A549 (cell line): ENCODE measurements around the gene SPAG17. TPM values are rescaled to one million over a fixed set of nuclear protein-coding genes. Genes with fewer than 3 reads are reported as not detected.

Experiments
- ATAC-seq, 2 experiments: fragments of 200-7000 bp in 1 of 2; fragments of >200 bp in 1 of 2; cut with Nextera tagmentation in 1 of 2; cut with Tn5 transposase in 1 of 2; 3 replicates each; pipeline versions ENCODE4 v1.8.0 to v1.9.1; 2018 to 2020; ENCODE audit warnings: mild to moderate bottlenecking in 1 of 2, moderate library complexity in 1 of 2
- CTCF ChIA-PET: fragments of 300-600 bp; sonication (Branson Sonifier 250); formaldehyde crosslinking; extraction: SDS; loops from one replicate; lab custom pipeline; 2021; ENCODE audit warnings: antibody characterized with exemption, inconsistent platforms; lab: Yijun Ruan, JAX
- POLR2A ChIA-PET: fragments of 350-600 bp; formaldehyde crosslinking; extraction: SDS; loops from one replicate; lab custom pipeline; 2021; ENCODE audit warnings: antibody characterized with exemption, inconsistent platforms; lab: Yijun Ruan, JAX
- DNase-seq, 2 experiments: peaks; one replicate each; pipeline versions ENCODE4 v3.0.0 to v3.0.0-alpha.2; 2011 to 2016; ENCODE audit warnings: low read depth in 1 of 2, low spot score in 1 of 2
- FAIRE-seq: peaks from 2 replicates; lab custom pipeline; 2011; peaks lifted over from hg19 to GRCh38; lab: Jason Lieb, UNC
- H3K27ac ChIP-seq, 2 experiments: fragments of >200 bp; sonication (Bioruptor Twin); formaldehyde crosslinking; 3 replicates each; pipeline ENCODE4 v1.5.1; 2016 to 2017
- H3K4me1 ChIP-seq: fragments of >200 bp; sonication (Bioruptor Twin); formaldehyde crosslinking; 3 replicates; pipeline ENCODE4 v1.6.1; 2016
- H3K4me2 ChIP-seq: fragments of >200 bp; sonication (Bioruptor Twin); formaldehyde crosslinking; 3 replicates; pipeline ENCODE4 v1.6.1; 2016
- H3K4me3 ChIP-seq: fragments of >200 bp; sonication (Bioruptor Twin); formaldehyde crosslinking; 3 replicates; pipeline ENCODE4 v1.5.1; 2016
- H3K9me3 ChIP-seq: fragments of >200 bp; sonication (Bioruptor Twin); formaldehyde crosslinking; 3 replicates; pipeline ENCODE4 v1.6.1; 2016
- BHLHE40 ChIP-seq: IDR thresholded peaks from 2 replicates; pipeline ENCODE4 v1.6.1; 2012; ENCODE audit warnings: low read depth, low read length, inconsistent platforms
- CBX8 ChIP-seq: fragments of 200-600 bp; sonication (generic); IDR thresholded peaks from 2 replicates; pipeline ENCODE4 v1.6.1; 2016
- CEBPB ChIP-seq, 2 experiments: fragments of >200 bp in 1 of 2; sonication (Bioruptor Twin) in 1 of 2; formaldehyde crosslinking in 1 of 2; IDR thresholded peaks; 2 replicates each; pipeline ENCODE4 v1.6.1; 2012 to 2016
- CHD4 ChIP-seq: fragments of 200-600 bp; sonication (generic); IDR thresholded peaks from 2 replicates; pipeline ENCODE4 v1.6.1; 2016; ENCODE audit warnings: antibody characterized with exemption, mild to moderate bottlenecking, borderline replicate concordance
- EHF ChIP-seq: fragments of 250-450 bp; sonication (Bioruptor Pico); IDR thresholded peaks from 2 replicates; pipeline ENCODE4 v1.5.0; 2020; ENCODE audit warnings: mild to moderate bottlenecking
- EP300 ChIP-seq, 2 experiments: fragments of >200 bp; sonication (Bioruptor Twin); formaldehyde crosslinking; IDR thresholded peaks; 2 replicates in 1 of 2; 3 replicates in 1 of 2; pipeline ENCODE4 v1.6.1; 2016 to 2017
- ESRRA ChIP-seq: fragments of 150-350 bp; IDR thresholded peaks from 2 replicates; pipeline ENCODE4 v1.6.1; 2014; ENCODE audit warnings: mild to moderate bottlenecking, low read length, borderline replicate concordance
- FOSB ChIP-seq: fragments of 250-450 bp; sonication (Bioruptor Pico); IDR thresholded peaks from 2 replicates; pipeline ENCODE4 v1.5.0; 2020; ENCODE audit warnings: mild to moderate bottlenecking, moderate library complexity
- FOSL2 ChIP-seq, 2 experiments: fragments of 450-650 bp in 1 of 2; fragments of >200 bp in 1 of 2; sonication (Bioruptor Twin) in 1 of 2; formaldehyde crosslinking; IDR thresholded peaks; 2 replicates each; pipeline versions ENCODE4 v1.5.0 to v1.6.1; 2016 to 2020; ENCODE audit warnings: mild to moderate bottlenecking in 1 of 2, moderate library complexity in 1 of 2
- HDAC2 ChIP-seq: fragments of 200-600 bp; sonication (generic); IDR thresholded peaks from 2 replicates; pipeline ENCODE4 v1.6.1; 2016
- HOXB5 ChIP-seq: fragments of 250-450 bp; sonication (Bioruptor Pico); IDR thresholded peaks from 2 replicates; pipeline ENCODE4 v1.5.0; 2020; ENCODE audit warnings: mild to moderate bottlenecking, moderate library complexity
- MAFK ChIP-seq: fragments of 450-650 bp; IDR thresholded peaks from 2 replicates; pipeline ENCODE4 v1.6.1; 2014; ENCODE audit not compliant: partially characterized antibody
- MAZ ChIP-seq: fragments of 150-350 bp; IDR thresholded peaks from 2 replicates; pipeline ENCODE4 v1.6.1; 2014; ENCODE audit warnings: antibody characterized with exemption, low read depth, low read length, borderline replicate concordance
- NPAS2 ChIP-seq: fragments of 250-450 bp; sonication (Bioruptor Pico); IDR thresholded peaks from 2 replicates; pipeline ENCODE4 v1.8.0; 2022; ENCODE audit warnings: mild to moderate bottlenecking, moderate library complexity, borderline replicate concordance
- PHF8 ChIP-seq: fragments of 200-600 bp; sonication (generic); IDR thresholded peaks from 2 replicates; pipeline ENCODE4 v1.6.1; 2016; ENCODE audit warnings: low read depth, mild to moderate bottlenecking, antibody characterized with exemption, moderate library complexity, borderline replicate concordance
- RARB ChIP-seq: fragments of 250-450 bp; sonication (Bioruptor Pico); IDR thresholded peaks from 2 replicates; pipeline ENCODE4 v1.8.0; 2021; ENCODE audit warnings: mild to moderate bottlenecking, moderate library complexity
- SREBF2 ChIP-seq: fragments of 450-650 bp; IDR thresholded peaks from 2 replicates; pipeline ENCODE4 v1.6.1; 2014; ENCODE audit warnings: mild to moderate bottlenecking, moderate library complexity
- ZC3H11A ChIP-seq: fragments of 450-650 bp; IDR thresholded peaks from 2 replicates; pipeline ENCODE4 v1.6.1; 2014; ENCODE audit warnings: antibody characterized with exemption, mild to moderate bottlenecking
- WGBS: methylation state at CpG from one replicate; pipeline ENCODE4 v1.1.6; 2017; ENCODE audit errors: missing lambda C conversion rate; 5-methylcytosine and 5-hydroxymethylcytosine counted together
- polyA plus RNA-seq, 4 experiments: library from polyadenylated mRNA; depleted of rRNA in 3 of 4; stranded (reverse); fragments of >200 nt; fragmentation: RNase III in 1 of 4; extraction: RNeasy Plus Mini Kit Qiagen cat#74134 plus additional on column Dnase treatment in 1 of 4; gene quantifications; 2 replicates in 3 of 4; 3 replicates in 1 of 4; pipeline ENCODE4 v1.2.3, GENCODE V29; 2011 to 2017
- TF ChIP-seq, protein P1 (sequence below): fragments of >200 bp; sonication (Bioruptor Twin); formaldehyde crosslinking; IDR thresholded peaks from 2 replicates; pipeline ENCODE4 v1.6.1; 2016
- TF ChIP-seq, protein P2 (sequence below): IDR thresholded peaks from 2 replicates; pipeline ENCODE4 v1.6.1; 2012
- TF ChIP-seq, protein P3 (sequence below): IDR thresholded peaks from 2 replicates; pipeline ENCODE4 v1.6.1; 2012; ENCODE audit warnings: low read depth, borderline replicate concordance

Gene SPAG17
- polyA plus RNA-seq, 2 of the 4 experiments (the other 2 are of a cell fraction): 0.13 TPM; not detected in 1

DNA sequence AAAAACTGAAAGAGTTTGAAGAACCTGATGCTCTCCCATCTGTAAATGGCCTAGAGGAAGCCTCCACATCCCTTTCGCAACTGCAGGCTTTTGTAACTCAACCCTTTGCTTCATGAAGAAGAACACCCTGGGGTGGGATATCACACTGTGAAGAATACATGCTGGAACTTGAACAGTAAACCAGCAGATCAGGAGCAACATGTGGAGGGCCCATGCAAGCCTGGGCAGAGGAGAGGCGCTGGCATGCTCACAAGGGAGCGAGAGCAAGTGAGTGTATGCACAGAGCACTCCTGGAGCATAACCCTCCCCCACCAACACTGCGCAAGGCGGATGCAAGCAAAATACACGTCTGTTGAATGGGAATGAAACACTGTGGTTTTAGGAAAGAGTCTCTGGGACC lies 24.6 kb upstream of the SPAG17 start (continued):
- TF ChIP-seq, protein P1, sequence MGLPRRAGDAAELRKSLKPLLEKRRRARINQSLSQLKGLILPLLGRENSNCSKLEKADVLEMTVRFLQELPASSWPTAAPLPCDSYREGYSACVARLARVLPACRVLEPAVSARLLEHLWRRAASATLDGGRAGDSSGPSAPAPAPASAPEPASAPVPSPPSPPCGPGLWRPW: no peak
- TF ChIP-seq SREBF2 (no peak), NPAS2 (no peak), EP300 (IDR thresholded peaks at IDR 0.05) (no peak), ZC3H11A (no peak)

DNA sequence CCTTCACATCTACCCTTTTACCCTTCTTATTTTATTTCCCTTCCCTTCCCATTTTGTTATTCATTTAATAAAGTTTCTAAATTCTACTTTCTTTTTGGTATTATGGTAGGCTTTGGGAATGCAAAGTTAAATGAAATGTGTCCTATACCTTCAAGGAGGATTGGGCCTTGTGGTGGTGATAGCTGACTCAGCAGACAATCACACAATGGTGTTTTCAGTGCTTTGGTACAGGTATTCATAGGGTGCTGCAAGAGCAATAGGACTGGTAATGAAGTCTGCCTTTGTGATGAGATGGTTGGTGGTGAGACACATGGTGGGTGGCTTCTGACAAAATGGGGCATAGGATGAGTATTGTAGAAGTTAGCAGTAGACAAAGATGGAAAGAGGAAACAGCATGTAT lies 21.9 kb upstream of the SPAG17 start:
- DNase-seq (no peak), FAIRE-seq (no peak), ATAC-seq (no peak)
- no peak overlapping the region for H3K27ac ChIP-seq
- H3K4me3 ChIP-seq: no peak overlapping the region
- no peak overlapping the region for H3K4me2 ChIP-seq
- no peaks in the 10 kb centered on the region for H3K9me3 ChIP-seq
- ChIA-PET CTCF (no interaction called here), POLR2A (no interaction called here)
- TF ChIP-seq HDAC2 (no peak), ZC3H11A (no peak), MAFK (peak; percentile 19)
- no peaks in the 10 kb centered on the region for H3K4me1 ChIP-seq

DNA sequence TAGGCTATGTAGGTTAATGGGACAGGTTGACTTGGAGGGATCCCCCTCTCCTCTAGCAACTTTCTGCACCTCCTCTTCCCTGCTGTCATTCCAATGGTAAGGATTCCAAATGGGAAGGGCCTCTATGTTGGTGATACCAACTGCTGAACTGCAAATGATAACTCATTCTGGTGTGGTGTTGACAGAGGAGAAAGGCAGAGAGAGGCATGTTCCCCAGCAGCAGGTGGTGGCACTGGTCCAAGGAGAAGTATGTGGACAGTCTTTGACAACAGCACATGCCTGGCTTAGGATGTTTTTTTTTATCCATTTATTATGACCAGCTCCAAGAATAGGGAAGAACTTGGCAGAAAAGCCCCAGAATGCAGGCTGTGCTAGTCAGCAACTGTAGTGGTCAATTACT lies 19.6 kb upstream of the SPAG17 start:
- CTCF ChIA-PET: no interaction called here
- no peak for DNase-seq
- FAIRE-seq: no peak
- POLR2A ChIA-PET: no interaction called here
- no peaks in the 10 kb centered on the region for H3K9me3 ChIP-seq
- TF ChIP-seq, protein P2, sequence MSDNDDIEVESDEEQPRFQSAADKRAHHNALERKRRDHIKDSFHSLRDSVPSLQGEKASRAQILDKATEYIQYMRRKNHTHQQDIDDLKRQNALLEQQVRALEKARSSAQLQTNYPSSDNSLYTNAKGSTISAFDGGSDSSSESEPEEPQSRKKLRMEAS: no peak
- H3K27ac ChIP-seq: no peak overlapping the region
- no peak for ATAC-seq
- no peaks in the 10 kb centered on the region for H3K4me1 ChIP-seq
- no peak overlapping the region for H3K4me3 ChIP-seq
- no peak overlapping the region for H3K4me2 ChIP-seq

DNA sequence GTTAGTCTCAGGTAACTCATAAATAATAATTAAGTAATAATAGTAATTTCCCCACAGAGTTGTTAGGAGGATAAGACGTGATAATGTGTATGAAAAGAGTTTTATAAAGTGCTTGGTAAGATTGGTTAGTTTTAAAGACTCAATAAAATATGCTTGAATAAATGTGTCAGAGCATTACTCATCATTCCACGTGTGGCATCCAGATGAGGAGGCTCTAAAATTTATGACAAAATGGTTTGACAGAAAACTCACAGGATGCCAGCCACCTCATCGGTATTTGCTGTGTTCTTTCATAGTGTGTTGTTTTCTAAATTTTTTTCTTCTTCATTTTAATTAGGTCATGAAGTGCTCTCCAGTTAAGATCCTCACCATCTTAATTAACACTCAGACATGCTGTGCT lies 19.1 kb upstream of the SPAG17 start:
- no peaks in the 10 kb centered on the region for H3K4me1 ChIP-seq
- H3K4me3 ChIP-seq: no peak overlapping the region
- WGBS: 7% methylated on average over 3 of the region's 3 CpGs
- TF ChIP-seq HDAC2 (no peak), EHF (no peak), NPAS2 (no peak), PHF8 (no peak), BHLHE40 (no peak), FOSB (CRISPR knock-in tag) (no peak), RARB (CRISPR knock-in tag) (no peak), CBX8 (no peak), CHD4 (no peak), HOXB5 (CRISPR knock-in tag) (no peak)
- TF ChIP-seq, protein P3, sequence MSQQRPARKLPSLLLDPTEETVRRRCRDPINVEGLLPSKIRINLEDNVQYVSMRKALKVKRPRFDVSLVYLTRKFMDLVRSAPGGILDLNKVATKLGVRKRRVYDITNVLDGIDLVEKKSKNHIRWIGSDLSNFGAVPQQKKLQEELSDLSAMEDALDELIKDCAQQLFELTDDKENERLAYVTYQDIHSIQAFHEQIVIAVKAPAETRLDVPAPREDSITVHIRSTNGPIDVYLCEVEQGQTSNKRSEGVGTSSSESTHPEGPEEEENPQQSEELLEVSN: no peak
- FAIRE-seq (no peak), DNase-seq (no peak), ATAC-seq (no peak)
- no peak overlapping the region for H3K4me2 ChIP-seq
- no peaks in the 10 kb centered on the region for H3K9me3 ChIP-seq
- no peak overlapping the region for H3K27ac ChIP-seq
- ChIA-PET CTCF (no interaction called here), POLR2A (no interaction called here)

DNA sequence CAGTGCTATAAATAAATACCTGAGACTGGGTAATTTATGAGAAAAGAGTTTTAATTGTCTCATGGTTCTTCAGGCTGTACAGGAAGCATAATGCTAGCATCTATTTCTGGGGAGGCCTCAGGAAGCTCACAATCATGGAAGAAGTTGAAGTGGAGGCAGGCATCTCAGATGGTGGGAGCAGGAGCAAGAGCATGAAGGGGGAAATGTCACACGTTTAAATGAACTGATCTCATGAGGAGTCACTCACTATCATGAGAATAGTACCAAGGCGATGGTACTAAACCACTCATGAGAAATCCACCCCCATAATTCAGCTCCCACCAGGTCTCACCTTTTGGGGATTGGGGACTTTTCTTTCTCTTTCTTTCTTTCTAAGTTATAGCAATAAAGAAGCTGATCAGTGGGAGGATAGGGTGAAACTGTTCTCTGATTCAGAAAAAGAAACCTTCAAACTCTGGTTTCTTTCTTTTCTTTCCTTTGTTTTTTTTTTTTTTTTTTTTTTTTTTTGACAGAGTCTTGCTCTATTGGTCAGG lies 17.1 kb upstream of the SPAG17 start:
- no peak for DNase-seq
- ChIA-PET POLR2A (no interaction called here), CTCF (no interaction called here)
- ATAC-seq: no peak
- Histone ChIP-seq H3K4me1 (no peaks in the 10 kb centered on the region), H3K27ac (no peak overlapping the region), H3K9me3 (no peaks in the 10 kb centered on the region), H3K4me3 (no peak overlapping the region), H3K4me2 (no peak overlapping the region)
- FAIRE-seq: no peak
- WGBS: 13% methylated on average over 2 of the region's 2 CpGs
- TF ChIP-seq FOSL2 (IDR thresholded peaks at IDR 0.05): no peak
- no peak for TF ChIP-seq FOSL2 (CRISPR knock-in tag; IDR thresholded peaks at IDR 0.05)
- no peak for TF ChIP-seq MAZ
- no peak for TF ChIP-seq CEBPB (IDR thresholded peaks at IDR 0.05)
- TF ChIP-seq ESRRA: no peak
